Keratinocyte (primary cell): Measurements from ENCODE around the gene ANXA7.

Experiments used
- EZH2 ChIP-seq: IDR thresholded peaks from one replicate; pipeline ENCODE4 v1.6.1; 2012; ENCODE audit warnings: inconsistent platforms, mild to moderate bottlenecking, low read length, moderate library complexity
- TF ChIP-seq, protein P1 (sequence below), 3 experiments: IDR thresholded peaks in 1 of 3; conservative IDR thresholded peaks in 1 of 3; optimal IDR thresholded peaks in 1 of 3; 2 replicates in 2 of 3; 3 replicates in 1 of 3; pipeline versions ENCODE3 to v1.5.1; 2011; ENCODE audit warnings: low read length in 3 of 3, mild to moderate bottlenecking in 3 of 3, moderate library complexity in 2 of 3, control low read depth in 1 of 3, inconsistent platforms in 1 of 3; ENCODE audit not compliant: insufficient read depth in 2 of 3; ENCODE audit errors: extremely low read depth in 1 of 3

DNA sequence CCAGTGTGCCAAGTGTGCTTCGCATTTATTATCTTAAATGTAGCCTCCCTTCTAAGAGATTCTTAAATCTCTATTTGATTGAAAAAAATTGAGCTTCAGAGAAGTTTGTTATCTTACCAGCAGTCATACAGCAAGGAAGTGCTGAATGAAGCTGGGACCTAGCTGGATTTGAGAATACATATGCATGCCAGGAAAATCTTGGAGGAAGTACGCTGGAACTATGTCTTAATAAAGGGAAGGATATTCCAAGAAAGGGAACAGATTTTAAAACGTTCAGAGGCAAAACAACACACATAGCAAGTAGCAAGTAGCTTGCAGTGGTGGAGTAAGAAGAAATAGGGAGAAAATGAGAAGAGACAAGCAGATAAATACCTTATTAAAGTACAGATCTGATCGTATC lies 56.7 kb downstream of the ANXA7 start:
- TF ChIP-seq, protein P1, sequence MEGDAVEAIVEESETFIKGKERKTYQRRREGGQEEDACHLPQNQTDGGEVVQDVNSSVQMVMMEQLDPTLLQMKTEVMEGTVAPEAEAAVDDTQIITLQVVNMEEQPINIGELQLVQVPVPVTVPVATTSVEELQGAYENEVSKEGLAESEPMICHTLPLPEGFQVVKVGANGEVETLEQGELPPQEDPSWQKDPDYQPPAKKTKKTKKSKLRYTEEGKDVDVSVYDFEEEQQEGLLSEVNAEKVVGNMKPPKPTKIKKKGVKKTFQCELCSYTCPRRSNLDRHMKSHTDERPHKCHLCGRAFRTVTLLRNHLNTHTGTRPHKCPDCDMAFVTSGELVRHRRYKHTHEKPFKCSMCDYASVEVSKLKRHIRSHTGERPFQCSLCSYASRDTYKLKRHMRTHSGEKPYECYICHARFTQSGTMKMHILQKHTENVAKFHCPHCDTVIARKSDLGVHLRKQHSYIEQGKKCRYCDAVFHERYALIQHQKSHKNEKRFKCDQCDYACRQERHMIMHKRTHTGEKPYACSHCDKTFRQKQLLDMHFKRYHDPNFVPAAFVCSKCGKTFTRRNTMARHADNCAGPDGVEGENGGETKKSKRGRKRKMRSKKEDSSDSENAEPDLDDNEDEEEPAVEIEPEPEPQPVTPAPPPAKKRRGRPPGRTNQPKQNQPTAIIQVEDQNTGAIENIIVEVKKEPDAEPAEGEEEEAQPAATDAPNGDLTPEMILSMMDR (optimal IDR thresholded peaks at IDR 0.05 in 1 of 3, IDR thresholded peaks at IDR 0.05 in 1 of 3, conservative IDR thresholded peaks at IDR 0.05 in 1 of 3; ENCODE audit: extremely low read depth in 1 of 3, insufficient read depth in 2 of 3, low read length in 3 of 3), result no peak
- TF ChIP-seq EZH2, result no peak
